ENCODE data around the gene NENF.

- TF ChIP-seq CTCF (IDR thresholded peaks at IDR 0.05) (no peak), POLR2A (IDR thresholded peaks at IDR 0.05) (no peak), POLR2AphosphoS5 (IDR thresholded peaks at IDR 0.05) (no peak)
These were observed 11.6 kb upstream of the NENF start for GRCh38 chr1:212421165-212421564.
